ENCODE results near the gene GLRA3.
"Not testable (repeated sequence)": the region's sequence is repeated elsewhere in the genome, so short reads cannot be mapped to it uniquely, and the experiment has no call there.

The GLRA3 gene

DNA sequence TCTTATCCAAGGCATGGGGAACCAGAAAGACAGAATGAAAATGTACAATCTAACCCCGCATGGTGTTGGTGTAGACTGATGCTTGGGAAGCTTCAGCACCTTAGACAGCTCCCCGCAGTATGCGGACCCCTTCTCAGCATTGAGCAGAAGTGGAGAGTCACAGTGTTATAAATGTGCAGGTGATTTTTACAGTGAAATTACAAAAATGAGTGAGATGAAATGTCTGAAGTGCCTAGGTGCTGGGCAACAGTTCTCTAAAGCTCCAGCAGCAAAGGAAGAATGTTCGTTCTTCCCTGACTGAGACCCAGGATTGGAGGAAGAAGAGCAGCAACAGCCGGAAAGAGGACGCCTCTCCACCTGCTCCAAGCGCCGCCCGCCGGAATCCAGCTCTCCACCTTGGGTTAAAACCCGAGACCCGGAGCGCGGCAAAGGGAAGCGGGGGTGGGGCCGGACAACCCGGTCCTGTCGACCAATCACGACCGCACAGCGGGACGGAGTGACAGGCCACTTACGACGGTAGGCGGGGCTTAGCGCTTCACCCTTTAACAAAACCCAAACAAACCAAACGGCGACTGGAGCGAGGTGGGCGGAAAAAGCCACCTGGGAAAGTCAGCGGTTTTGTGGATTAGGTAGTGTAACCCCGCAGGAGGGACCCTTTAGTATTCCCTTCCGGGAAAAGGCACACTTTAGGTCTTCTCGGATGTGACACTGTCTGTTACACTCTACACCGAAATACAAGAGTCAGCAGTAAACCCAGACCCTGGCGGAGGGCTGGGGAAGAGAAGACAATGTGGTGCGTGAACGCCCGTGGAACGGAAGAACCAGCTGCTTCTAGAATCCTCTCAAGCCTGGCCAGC is at the start of gene GLRA3:
Gene GLRA3, minus strand, starts transcription at position 403 of the 857 bp plus-strand sequence. CDS start 436 bp downstream, outside the sequence.
- DNase-seq = no peak

DNA sequence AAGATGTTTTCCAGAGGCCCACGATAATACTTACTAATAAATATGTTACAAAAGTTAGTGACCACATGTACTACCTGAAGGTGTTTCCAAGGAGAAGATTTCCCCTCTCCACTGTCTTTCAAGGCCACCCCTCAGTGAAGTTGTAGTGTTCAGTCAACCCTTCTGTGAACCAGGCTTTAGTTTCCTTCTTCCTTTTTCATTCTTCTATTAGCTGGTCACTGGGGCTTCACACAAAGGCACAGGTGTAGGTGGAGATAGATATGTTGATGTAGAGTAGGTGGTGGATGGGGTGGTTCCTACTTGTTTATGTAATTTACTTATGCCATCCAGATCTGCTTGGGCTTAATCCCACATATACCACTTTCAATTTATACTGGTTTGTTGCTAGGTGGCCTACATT is 45.9 kb upstream of the GLRA3 start:
- DNase-seq = no peak

DNA sequence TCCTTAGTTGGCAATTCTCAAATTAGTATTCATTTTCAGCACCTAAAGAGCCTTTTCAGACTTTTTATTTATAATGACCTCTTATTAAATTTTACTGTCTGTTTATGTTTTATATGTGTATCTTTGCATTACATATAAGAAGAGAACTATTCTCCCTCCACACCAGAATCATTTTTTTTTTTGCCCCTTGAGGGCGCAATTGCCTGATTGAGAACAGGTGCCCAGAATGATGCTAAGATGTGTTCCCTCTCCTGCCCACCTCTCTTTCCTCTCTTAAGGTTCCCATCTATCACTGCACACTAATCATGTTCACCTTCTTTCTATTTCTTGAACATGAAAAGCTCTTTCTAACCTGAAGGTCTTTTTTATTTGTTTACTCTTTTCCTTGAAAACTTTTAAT is 44.9 kb upstream of the GLRA3 start:
- no peak for DNase-seq

DNA sequence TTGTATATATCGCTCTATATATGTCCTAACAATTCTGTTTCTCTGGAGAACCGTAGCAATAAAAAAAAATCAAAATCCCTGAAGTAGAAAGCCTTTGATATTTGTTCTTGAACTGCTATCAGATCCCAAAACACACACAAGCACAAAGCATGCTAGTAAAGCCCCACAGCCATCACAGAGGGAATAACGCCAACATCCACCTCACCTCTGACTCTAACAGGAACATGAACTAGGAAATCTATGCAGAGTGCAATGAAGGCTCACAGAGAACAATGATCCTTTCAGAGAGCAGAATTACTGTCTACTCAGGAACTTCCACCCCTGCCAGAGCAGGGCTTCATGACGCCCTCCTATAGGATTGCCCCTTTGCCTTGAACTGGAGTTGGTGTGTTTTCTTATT is 44.1 kb upstream of the GLRA3 start:
- DNase-seq = not testable (repeated sequence)

GRCh38 chr4:174871407-174871806 is 42.4 kb upstream of the GLRA3 start:
- DNase-seq = no peak

GRCh38 chr4:174870311-174870710 is 41.3 kb upstream of the GLRA3 start:
- DNase-seq = no peak

GRCh38 chr4:174869339-174869738 is 40.3 kb upstream of the GLRA3 start:
- no peak for DNase-seq

DNA sequence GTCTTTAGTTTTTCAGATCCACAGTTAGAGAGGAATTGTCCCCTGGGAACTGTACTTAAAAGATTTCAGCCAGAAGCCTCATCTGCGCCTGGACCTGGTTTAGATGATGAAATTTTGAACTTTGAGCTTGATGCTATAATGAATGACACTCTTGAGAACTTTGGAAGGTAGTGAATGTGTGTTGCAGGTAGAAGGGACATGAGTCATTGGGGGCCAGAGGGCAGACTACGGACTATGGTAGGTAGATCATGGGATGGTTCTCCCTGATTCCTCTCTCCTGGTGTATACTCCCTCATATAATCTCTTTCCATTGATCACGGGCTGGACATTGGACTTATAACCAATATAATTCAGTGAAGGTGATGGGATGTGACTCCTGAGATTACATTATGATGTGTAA is 38.9 kb upstream of the GLRA3 start:
- DNase-seq = no peak

- no peak for DNase-seq
Measured at GRCh38 chr4:174865418-174865985, 36.5 kb upstream of the GLRA3 start.

DNA sequence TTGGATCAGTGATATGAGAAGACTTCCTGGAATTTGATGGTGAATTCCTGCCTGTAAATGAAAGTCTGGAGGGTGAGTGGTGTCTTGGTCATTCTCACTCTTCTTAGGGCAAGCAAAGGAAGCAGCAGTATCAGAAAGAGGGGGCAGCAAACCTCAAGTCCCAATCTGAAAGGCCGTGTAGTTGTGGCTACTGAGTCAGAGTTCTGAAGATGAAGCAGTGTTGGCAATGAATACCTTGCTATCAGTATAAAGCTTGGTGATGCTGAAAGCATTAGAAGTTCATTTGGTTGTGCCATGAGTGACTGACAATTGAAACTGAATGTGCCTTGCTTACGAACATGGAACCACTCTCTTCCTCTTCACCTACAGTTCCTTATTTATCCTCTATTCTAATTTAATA is 35.0 kb upstream of the GLRA3 start:
- DNase-seq = no peak

GRCh38 chr4:174860588-174860987 is 31.5 kb upstream of the GLRA3 start:
- DNase-seq = no peak

DNA sequence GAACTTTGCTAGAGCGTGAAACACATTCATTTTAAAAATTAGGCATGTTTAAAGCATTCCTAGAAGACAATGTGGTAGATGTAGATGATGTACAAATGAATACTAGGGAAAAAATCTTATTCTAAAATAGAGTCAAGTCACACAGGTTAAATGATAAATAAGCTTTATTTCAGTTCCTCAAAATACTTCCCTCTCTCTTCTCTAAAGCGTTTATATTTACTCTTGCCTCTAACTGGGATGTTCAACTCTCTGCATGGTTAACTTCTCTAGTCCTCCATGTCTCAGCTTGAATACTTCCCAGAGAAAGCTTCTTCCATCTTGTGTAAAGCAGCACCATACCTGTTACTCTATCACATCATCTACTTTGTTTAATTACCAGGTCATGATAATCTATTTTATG is 30.9 kb upstream of the GLRA3 start:
- no peak for DNase-seq

GRCh38 chr4:174856926-174857800 is 28.1 kb upstream of the GLRA3 start:
- no peak for DNase-seq

GRCh38 chr4:174855050-174855449 is 26.0 kb upstream of the GLRA3 start:
- no peak for DNase-seq

DNA sequence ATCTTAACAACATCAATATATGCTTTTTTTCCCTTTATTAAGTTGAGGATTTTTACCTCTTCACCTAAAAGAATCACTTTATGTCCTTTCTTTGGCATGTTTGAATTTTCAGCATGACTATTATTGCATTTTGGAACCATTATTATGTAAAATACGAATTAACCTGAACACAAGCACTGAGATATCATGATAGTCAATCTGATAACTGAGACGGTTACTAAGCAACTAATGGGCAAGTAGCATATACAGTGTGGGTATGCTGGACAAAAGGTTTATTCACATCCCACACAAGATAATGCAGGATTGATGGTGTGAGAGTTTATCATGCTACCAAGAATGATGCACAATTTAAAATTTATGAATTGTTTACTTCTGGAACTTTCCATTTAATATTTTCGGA is 24.6 kb upstream of the GLRA3 start:
- no peak for DNase-seq

GRCh38 chr4:174848596-174848995 is 19.5 kb upstream of the GLRA3 start:
- DNase-seq = no peak

GRCh38 chr4:174847801-174848427 is 18.9 kb upstream of the GLRA3 start:
- no peak for DNase-seq

DNA sequence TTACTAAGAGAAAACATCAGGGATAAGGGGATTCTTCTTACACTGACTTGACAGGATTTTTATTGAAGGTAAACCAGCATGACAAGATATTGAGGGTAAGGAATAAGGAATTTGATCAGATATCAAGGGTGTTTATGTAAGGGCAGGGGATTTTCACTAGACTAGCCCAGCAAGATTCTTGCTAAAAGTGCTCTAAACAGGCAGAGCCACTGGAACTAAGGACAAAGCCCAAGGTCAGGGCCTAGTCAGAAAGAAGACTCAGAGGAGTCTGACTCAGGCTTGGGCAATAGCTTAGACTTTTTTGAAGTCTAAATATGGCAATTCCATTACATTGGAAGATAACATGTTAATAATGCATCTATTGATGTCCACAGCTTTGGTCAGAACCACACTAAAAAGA is 6.5 kb upstream of the GLRA3 start:
- no peak for DNase-seq

GRCh38 chr4:174834477-174834876 is 5.4 kb upstream of the GLRA3 start:
- DNase-seq = no peak

DNA sequence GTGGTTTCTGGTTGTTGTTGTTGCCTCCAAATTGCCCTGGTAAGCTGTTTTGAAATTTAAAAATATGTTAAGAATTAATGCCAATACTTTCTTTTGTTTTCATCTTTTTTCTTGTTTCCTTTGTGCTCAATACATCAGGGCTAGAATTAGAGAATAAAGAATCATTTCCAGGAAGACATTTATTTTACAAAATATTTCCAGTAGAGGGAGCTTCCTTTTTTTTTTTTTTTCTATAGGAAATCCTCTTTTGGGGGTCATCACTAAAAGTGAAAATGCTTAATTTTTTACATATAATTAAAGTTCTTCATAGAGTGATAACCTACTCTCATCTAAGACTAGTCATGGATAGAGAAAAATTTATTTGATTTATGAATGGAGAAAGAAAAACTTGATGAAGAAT is 2.4 kb downstream of the GLRA3 start:
- no peak for DNase-seq

GRCh38 chr4:174815282-174815681 is 13.8 kb downstream of the GLRA3 start:
- no peak for DNase-seq

DNA sequence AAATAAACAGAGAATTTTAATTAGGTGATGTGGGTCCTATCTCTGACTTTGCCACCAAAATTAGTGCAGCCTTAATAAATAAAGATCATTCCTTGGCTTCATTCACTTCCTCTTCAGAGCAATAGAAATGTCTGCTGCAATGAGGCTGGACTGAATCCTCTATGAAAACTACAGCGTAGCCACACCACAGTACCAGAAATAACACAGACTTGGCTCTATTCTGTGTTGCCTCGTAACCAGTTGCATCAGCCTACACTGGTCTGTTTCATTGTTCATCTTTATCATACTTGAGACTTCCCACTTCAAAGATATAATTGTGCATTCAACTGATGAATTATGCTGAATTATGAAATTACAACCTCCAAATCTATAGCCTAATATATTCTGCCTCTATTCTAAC is 15.8 kb downstream of the GLRA3 start:
- DNase-seq = no peak

DNA sequence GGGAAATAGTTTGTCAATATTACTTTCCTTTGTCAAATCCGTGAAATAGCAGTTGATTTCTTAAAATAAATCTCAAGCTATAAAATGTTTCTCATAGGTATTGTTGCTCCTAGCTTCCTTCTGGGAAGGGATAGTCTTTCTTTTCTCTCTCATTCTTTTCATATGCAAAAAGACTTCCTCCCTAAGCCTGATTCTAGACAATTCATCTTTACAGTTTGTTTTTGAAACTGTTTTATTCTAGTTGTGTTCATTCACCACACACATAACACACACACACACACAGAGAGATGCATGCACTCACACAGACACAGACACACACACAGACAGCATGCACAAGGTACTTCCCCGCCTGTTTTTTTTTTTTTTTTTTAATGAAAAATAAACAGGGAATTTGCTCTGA is 18.2 kb downstream of the GLRA3 start:
- DNase-seq = no peak
